SK-N-MC (cell line): ENCODE measurements around the gene CHST13.

Experiments
- EZH2 ChIP-seq: fragments of 200-600 bp; sonication (generic); IDR thresholded peaks from one replicate; pipeline ENCODE4 v1.6.1; 2017; ENCODE audit warnings: antibody characterized with exemption
- POLR2AphosphoS5 ChIP-seq: IDR thresholded peaks from 2 replicates; pipeline ENCODE4 v1.6.1; 2012; ENCODE audit warnings: mild to moderate bottlenecking, low read depth, low read length, borderline replicate concordance

GRCh38 chr3:126510308-126510910, 13.5 kb upstream of the CHST13 start:
- TF ChIP-seq POLR2AphosphoS5 (no peak), EZH2 (no peak)
